ENCODE results near the gene TCF4.

- no peak for TF ChIP-seq TEAD4 (CRISPR knock-in tag; IDR thresholded peaks at IDR 0.05)
- no peak for TF ChIP-seq ZNF423 (CRISPR knock-in tag; IDR thresholded peaks at IDR 0.05)
- TF ChIP-seq ZNF281 (CRISPR knock-in tag; IDR thresholded peaks at IDR 0.05): no peak
- TF ChIP-seq ATF2 (CRISPR knock-in tag; IDR thresholded peaks at IDR 0.05; ENCODE audit: borderline replicate concordance, low read depth): no peak
Measured at GRCh38 chr18:55501579-55501978, 86.4 kb downstream of the TCF4 start.

Data from WTC11 (cell line).